ENCODE measurements around the gene ADAM22. TPM values are rescaled to one million over a fixed set of nuclear protein-coding genes. Genes with fewer than 3 reads are reported as not detected.

The ADAM22 gene
- total and polyA plus RNA-seq, 2 donors (not counting 1 experiment from before 2014, with no cell fraction given) = 0.30 to 1.8 TPM

- intact Hi-C loops (cut with micrococcal nuclease) = no loop called here
- Mint-ChIP-seq H3K4me3 (no peak overlapping the region), H3K4me1 (no peaks in the 10 kb centered on the region), H3K27ac (no peak overlapping the region), H3K27me3 (no peaks in the 10 kb centered on the region), H3K9me3 (ENCODE audit: insufficient read depth) (no peaks in the 10 kb centered on the region)
- Histone ChIP-seq H3K79me2 (ENCODE audit: control insufficient read depth, insufficient read depth, low read length) (no peaks in the 10 kb centered on the region), H3K9me3 (ENCODE audit: control extremely low read depth in 1 of 3, control insufficient read depth in 2 of 3, insufficient read depth in 1 of 3, low read length in 2 of 3) (no peaks in the 10 kb centered on the region), H3K4me3 (ENCODE audit: control extremely low read depth in 1 of 5, extremely low read depth in 1 of 5, insufficient read depth in 1 of 5, low read depth in 2 of 5, low read length in 4 of 5) (no peak overlapping the region), H3K27ac (ENCODE audit: low read length in 2 of 2) (no peak overlapping the region), H3K36me3 (replicated peaks in 1 of 2; ENCODE audit: control extremely low read depth in 1 of 2, control insufficient read depth in 1 of 2, extremely low read depth in 1 of 2, insufficient read depth in 2 of 2, low read length in 1 of 2) (peaks cover 0 to 65% of the 10 kb centered on the region in 2 experiments), H3K4me2 (replicated peaks; ENCODE audit: low read depth, low read length, poor library complexity, severe bottlenecking) (no peak overlapping the region), H3K27me3 (replicated peaks in 1 of 4; ENCODE audit: control extremely low read depth in 1 of 4, control insufficient read depth in 3 of 4, insufficient read depth in 4 of 4, low read length in 3 of 4) (no peaks in the 10 kb centered on the region), H2AFZ (ENCODE audit: insufficient read depth, low read depth, low read length, poor library complexity, severe bottlenecking) (no peak overlapping the region), H3K9ac (ENCODE audit: low read length) (no peak overlapping the region), H4K20me1 (ENCODE audit: control insufficient read depth, insufficient read depth, low read length, poor library complexity, severe bottlenecking) (no peaks in the 10 kb centered on the region), H3K4me1 (ENCODE audit: control insufficient read depth in 2 of 2, insufficient read depth in 2 of 2, low read length in 2 of 2) (no peaks in the 10 kb centered on the region)
- CTCF ChIA-PET = interaction anchor here (1.5 kb wide), 1 partner anchor 35 kb away, joined by 3 read pairs; no protein-coding TSS in a partner anchor
- 100% methylated on average over 1 of the region's 3 CpGs for WGBS (ENCODE audit: insufficient coverage)
- POLR2A ChIA-PET = no interaction called here
- TF ChIP-seq EZH2 (IDR thresholded peaks at IDR 0.05; ENCODE audit: borderline replicate concordance, insufficient read depth, low read depth, low read length, poor library complexity, severe bottlenecking) (no peak), CTCF (IDR thresholded peaks at IDR 0.05) (no peak)
- ATAC-seq (ENCODE audit: low read depth) (no peak), DNase-seq (no peak)
These were observed 270.6 kb downstream of the ADAM22 start for GRCh38 chr7:88204525-88205110.

- no peaks in the 10 kb centered on the region for H3K4me1 ChIP-seq (ENCODE audit: control insufficient read depth in 2 of 2, insufficient read depth in 2 of 2, low read length in 2 of 2)
- H4K20me1 ChIP-seq (ENCODE audit: control insufficient read depth, insufficient read depth, low read length, poor library complexity, severe bottlenecking) = peaks cover 2% of the 10 kb centered on the region
- no peaks in the 10 kb centered on the region for H3K27me3 Mint-ChIP-seq
- ChIA-PET POLR2A (no interaction called here), CTCF (interaction anchor here (1.3 to 1.5 kb wide), 2 partner anchors 12 to 35 kb away, joined by 3 read pairs; no protein-coding TSS in a partner anchor)
- no peak overlapping the region for H3K4me3 Mint-ChIP-seq
- no peaks in the 10 kb centered on the region for H3K4me1 Mint-ChIP-seq
- no peak for TF ChIP-seq EZH2 (IDR thresholded peaks at IDR 0.05; ENCODE audit: borderline replicate concordance, insufficient read depth, low read depth, low read length, poor library complexity, severe bottlenecking)
- TF ChIP-seq CTCF (IDR thresholded peaks at IDR 0.05) = no peak
- ATAC-seq (ENCODE audit: low read depth) (no peak), DNase-seq (no peak)
- H3K9me3 ChIP-seq (ENCODE audit: control extremely low read depth in 1 of 3, control insufficient read depth in 2 of 3, insufficient read depth in 1 of 3, low read length in 2 of 3) = no peaks in the 10 kb centered on the region
- no peaks in the 10 kb centered on the region for H3K9me3 Mint-ChIP-seq (ENCODE audit: insufficient read depth)
- H3K4me3 ChIP-seq (ENCODE audit: control extremely low read depth in 1 of 5, extremely low read depth in 1 of 5, insufficient read depth in 1 of 5, low read depth in 2 of 5, low read length in 4 of 5) = no peak overlapping the region
- H3K9ac ChIP-seq (ENCODE audit: low read length) = no peak overlapping the region
- H3K27ac ChIP-seq (ENCODE audit: low read length in 2 of 2) = no peak overlapping the region
- intact Hi-C loops (cut with micrococcal nuclease) = no loop called here
- H3K4me2 ChIP-seq (replicated peaks; ENCODE audit: low read depth, low read length, poor library complexity, severe bottlenecking) = no peak overlapping the region
- no peak overlapping the region for H3K27ac Mint-ChIP-seq
- H2AFZ ChIP-seq (ENCODE audit: insufficient read depth, low read depth, low read length, poor library complexity, severe bottlenecking) = no peak overlapping the region
- no peaks in the 10 kb centered on the region for H3K27me3 ChIP-seq (replicated peaks in 1 of 4; ENCODE audit: control extremely low read depth in 1 of 4, control insufficient read depth in 3 of 4, insufficient read depth in 4 of 4, low read length in 3 of 4)
- H3K79me2 ChIP-seq (ENCODE audit: control insufficient read depth, insufficient read depth, low read length) = no peaks in the 10 kb centered on the region
- H3K36me3 ChIP-seq (replicated peaks in 1 of 2; ENCODE audit: control extremely low read depth in 1 of 2, control insufficient read depth in 1 of 2, extremely low read depth in 1 of 2, insufficient read depth in 2 of 2, low read length in 1 of 2) = peaks cover 0 to 69% of the 10 kb centered on the region in 2 experiments
These were observed 271.1 kb downstream of the ADAM22 start for GRCh38 chr7:88205179-88205578.
